Measurements from ENCODE around the gene MT1HL1. TPM values are rescaled to one million over a fixed set of nuclear protein-coding genes. Genes with fewer than 3 reads are reported as not detected.
"Not testable (repeated sequence)": the region's sequence is repeated elsewhere in the genome, so short reads cannot be mapped to it uniquely, and the experiment has no call there.

Gene MT1HL1
- total RNA-seq, 5 donors from 2014 or later (not counting 1 experiment from before 2014, with no cell fraction given) = not detected

DNA sequence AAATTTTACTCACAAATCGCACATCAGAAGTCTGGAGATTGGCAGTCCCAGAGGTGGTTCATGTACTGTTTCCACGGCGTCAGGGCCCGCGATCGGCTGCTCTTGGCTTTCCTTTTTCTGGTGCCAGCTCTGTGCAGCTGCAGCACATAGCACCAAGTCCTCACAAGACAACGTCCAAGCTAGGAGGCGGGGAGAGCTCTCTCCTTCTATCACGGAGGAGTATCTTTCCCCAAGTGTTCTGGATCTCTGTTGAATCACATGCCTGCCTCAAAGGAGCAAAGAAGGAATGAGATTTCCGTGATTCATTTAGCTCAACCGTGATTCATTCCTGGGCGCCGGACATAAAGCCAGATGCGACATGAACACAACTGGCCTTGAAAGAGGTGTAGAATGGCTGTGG lies 25.5 kb downstream of the MT1HL1 start:
- Histone ChIP-seq H3K9me3 (no peaks in the 10 kb centered on the region), H3K27me3 (replicated peaks in 1 of 2; ENCODE audit: control insufficient read depth in 2 of 2, extremely low read depth in 1 of 2, insufficient read depth in 2 of 2, low read length in 1 of 2) (peaks cover 0 to 3% of the 10 kb centered on the region in 2 experiments), H3K4me3 (ENCODE audit: control insufficient read depth in 1 of 2, extremely low read depth in 1 of 2, low read length in 1 of 2) (no peak overlapping the region), H3K27ac (ENCODE audit: low read length) (no peak overlapping the region), H3K36me3 (ENCODE audit: control insufficient read depth in 2 of 2, extremely low read depth in 1 of 2, insufficient read depth in 1 of 2, low read length in 1 of 2) (no peaks in the 10 kb centered on the region), H3K4me1 (ENCODE audit: control insufficient read depth in 1 of 2, extremely low read depth in 1 of 2, insufficient read depth in 2 of 2, low read length in 2 of 2) (no peaks in the 10 kb centered on the region)
- H3K27ac Mint-ChIP-seq = no peak overlapping the region
- no peaks in the 10 kb centered on the region for H3K4me1 Mint-ChIP-seq
- CTCF ChIA-PET = no interaction called here
- ATAC-seq (replicated peaks in 1 of 4) (no peak), DNase-seq (no peak)
- 94% methylated on average over 11 of the region's 14 CpGs for WGBS (ENCODE audit: insufficient coverage)
- peaks cover 0 to 7% of the 10 kb centered on the region in 2 donors for H3K27me3 Mint-ChIP-seq
- POLR2A ChIA-PET = no interaction called here
- H3K36me3 Mint-ChIP-seq = no peaks in the 10 kb centered on the region
- no peak overlapping the region for H3K4me3 Mint-ChIP-seq
- H3K9me3 Mint-ChIP-seq = peaks cover 0 to 4% (median 2%) of the 10 kb centered on the region in 3 donors

DNA sequence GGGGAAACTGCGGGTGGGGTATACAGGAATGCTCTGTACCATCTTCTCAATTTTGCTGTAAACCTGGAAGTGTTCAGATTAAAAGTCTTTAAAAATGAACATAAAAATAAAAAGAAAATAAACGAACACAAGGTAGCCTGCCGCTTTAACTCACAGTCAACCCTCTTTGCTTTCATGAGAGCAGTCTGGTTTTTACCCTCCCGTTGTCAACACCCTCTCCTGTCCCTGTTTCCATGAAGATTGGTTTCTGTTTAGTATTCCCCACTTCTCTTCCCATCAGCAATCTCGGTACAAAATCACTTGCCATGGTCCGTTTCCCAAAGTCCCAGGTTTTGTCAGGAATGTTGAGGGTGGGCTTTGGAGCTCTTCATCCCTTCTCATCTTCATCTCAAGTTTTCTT lies 28.8 kb downstream of the MT1HL1 start:
- H3K27ac ChIP-seq (ENCODE audit: low read length) = no peak overlapping the region
- peaks cover 0 to 3% of the 10 kb centered on the region in 2 experiments for H3K27me3 ChIP-seq (replicated peaks in 1 of 2; ENCODE audit: control insufficient read depth in 2 of 2, extremely low read depth in 1 of 2, insufficient read depth in 2 of 2, low read length in 1 of 2)
- H3K9me3 ChIP-seq = no peaks in the 10 kb centered on the region
- H3K4me1 ChIP-seq (ENCODE audit: control insufficient read depth in 1 of 2, extremely low read depth in 1 of 2, insufficient read depth in 2 of 2, low read length in 2 of 2) = no peaks in the 10 kb centered on the region
- no peaks in the 10 kb centered on the region for H3K4me1 Mint-ChIP-seq
- H3K27me3 Mint-ChIP-seq = peaks cover 0 to 10% of the 10 kb centered on the region in 2 donors
- ChIA-PET POLR2A (no interaction called here), CTCF (no interaction called here)
- WGBS (ENCODE audit: insufficient coverage) = 73% methylated on average over 2 of the region's 6 CpGs
- H3K36me3 Mint-ChIP-seq = no peaks in the 10 kb centered on the region
- H3K27ac Mint-ChIP-seq = no peak overlapping the region
- ATAC-seq (replicated peaks in 1 of 4) (no peak), DNase-seq (no peak)
- no peaks in the 10 kb centered on the region for H3K36me3 ChIP-seq (ENCODE audit: control insufficient read depth in 2 of 2, extremely low read depth in 1 of 2, insufficient read depth in 1 of 2, low read length in 1 of 2)
- H3K4me3 Mint-ChIP-seq = no peak overlapping the region
- H3K4me3 ChIP-seq (ENCODE audit: control insufficient read depth in 1 of 2, extremely low read depth in 1 of 2, low read length in 1 of 2) = no peak overlapping the region
- peaks cover 0 to 4% (median 2%) of the 10 kb centered on the region in 3 donors for H3K9me3 Mint-ChIP-seq

DNA sequence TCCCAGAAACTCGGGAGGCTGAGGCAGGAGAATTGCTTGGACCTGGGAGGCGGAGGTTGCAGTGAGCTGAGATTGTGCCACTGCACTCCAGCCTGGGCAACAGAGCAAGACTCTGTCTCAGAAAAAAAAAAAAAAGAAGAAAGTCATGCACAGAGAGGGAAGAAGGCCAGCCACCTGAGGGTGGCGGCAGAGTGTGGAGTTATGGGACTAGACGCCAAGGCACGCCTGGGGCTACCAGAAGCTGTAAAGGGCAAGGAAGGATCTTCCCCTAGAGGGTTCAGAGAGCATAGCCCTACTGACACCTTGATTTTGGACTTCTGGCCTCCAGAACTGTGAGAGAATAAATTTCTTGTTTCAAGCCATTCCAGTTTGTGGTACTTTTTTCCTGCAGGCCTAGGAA lies 30.2 kb downstream of the MT1HL1 start:
- H3K4me1 ChIP-seq (ENCODE audit: control insufficient read depth in 1 of 2, extremely low read depth in 1 of 2, insufficient read depth in 2 of 2, low read length in 2 of 2); CTCF ChIA-PET; H3K27ac ChIP-seq (ENCODE audit: low read length); H3K9me3 Mint-ChIP-seq; H3K4me1 Mint-ChIP-seq; H3K27ac Mint-ChIP-seq; H3K36me3 Mint-ChIP-seq; POLR2A ChIA-PET; H3K4me3 ChIP-seq (ENCODE audit: control insufficient read depth in 1 of 2, extremely low read depth in 1 of 2, low read length in 1 of 2); H3K9me3 ChIP-seq; DNase-seq; ATAC-seq (replicated peaks in 1 of 4); H3K4me3 Mint-ChIP-seq; H3K27me3 ChIP-seq (replicated peaks in 1 of 2; ENCODE audit: control insufficient read depth in 2 of 2, extremely low read depth in 1 of 2, insufficient read depth in 2 of 2, low read length in 1 of 2); H3K36me3 ChIP-seq (ENCODE audit: control insufficient read depth in 2 of 2, extremely low read depth in 1 of 2, insufficient read depth in 1 of 2, low read length in 1 of 2): not testable (repeated sequence)
- 75% methylated on average over 4 of the region's 5 CpGs for WGBS (ENCODE audit: insufficient coverage)
- H3K27me3 Mint-ChIP-seq = peaks cover 0 to 12% of the 10 kb centered on the region in 2 donors

DNA sequence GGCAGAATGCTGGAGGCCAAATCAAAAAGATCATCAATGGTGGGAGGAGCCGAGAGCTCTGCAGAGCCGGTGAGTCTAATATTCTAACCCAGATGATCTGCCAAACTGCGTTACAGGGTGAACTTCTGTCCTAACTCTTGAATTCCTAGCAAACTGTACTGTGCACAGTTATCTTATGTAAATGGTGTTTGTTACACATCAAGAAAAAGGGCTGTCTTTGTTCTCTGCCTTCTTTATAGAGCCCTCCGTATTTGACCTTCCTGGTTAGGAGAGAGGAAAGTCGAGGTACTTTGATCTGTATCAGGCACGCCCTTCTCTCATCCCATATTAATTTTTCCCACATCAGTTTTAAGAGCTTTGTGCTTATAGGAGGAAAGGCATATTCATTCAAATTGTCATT lies 37.6 kb downstream of the MT1HL1 start:
- ChIA-PET POLR2A (no interaction called here), CTCF (interaction anchor here in 1 of 2 donors (0.6 kb wide), 1 partner anchor 1367 kb away, joined by 3 read pairs; no protein-coding TSS in a partner anchor)
- Mint-ChIP-seq H3K4me1 (no peaks in the 10 kb centered on the region), H3K36me3 (no peaks in the 10 kb centered on the region), H3K9me3 (peaks cover 0 to 8% (median under 1%) of the 10 kb centered on the region in 3 donors), H3K4me3 (no peak overlapping the region), H3K27ac (no peak overlapping the region), H3K27me3 (peaks cover 12 to 35% of the 10 kb centered on the region in 2 donors)
- no peaks in the 10 kb centered on the region for H3K4me1 ChIP-seq (ENCODE audit: control insufficient read depth in 1 of 2, extremely low read depth in 1 of 2, insufficient read depth in 2 of 2, low read length in 2 of 2)
- H3K27ac ChIP-seq (ENCODE audit: low read length) = no peak overlapping the region
- WGBS (ENCODE audit: insufficient coverage) = 100% methylated on average over 2 of the region's 6 CpGs
- no peak overlapping the region for H3K4me3 ChIP-seq (ENCODE audit: control insufficient read depth in 1 of 2, extremely low read depth in 1 of 2, low read length in 1 of 2)
- peaks cover 0 to 6% of the 10 kb centered on the region in 2 experiments for H3K27me3 ChIP-seq (replicated peaks in 1 of 2; ENCODE audit: control insufficient read depth in 2 of 2, extremely low read depth in 1 of 2, insufficient read depth in 2 of 2, low read length in 1 of 2)
- DNase-seq (no peak), ATAC-seq (replicated peaks in 1 of 4) (no peak)
- no peaks in the 10 kb centered on the region for H3K36me3 ChIP-seq (ENCODE audit: control insufficient read depth in 2 of 2, extremely low read depth in 1 of 2, insufficient read depth in 1 of 2, low read length in 1 of 2)
- no peaks in the 10 kb centered on the region for H3K9me3 ChIP-seq

DNA sequence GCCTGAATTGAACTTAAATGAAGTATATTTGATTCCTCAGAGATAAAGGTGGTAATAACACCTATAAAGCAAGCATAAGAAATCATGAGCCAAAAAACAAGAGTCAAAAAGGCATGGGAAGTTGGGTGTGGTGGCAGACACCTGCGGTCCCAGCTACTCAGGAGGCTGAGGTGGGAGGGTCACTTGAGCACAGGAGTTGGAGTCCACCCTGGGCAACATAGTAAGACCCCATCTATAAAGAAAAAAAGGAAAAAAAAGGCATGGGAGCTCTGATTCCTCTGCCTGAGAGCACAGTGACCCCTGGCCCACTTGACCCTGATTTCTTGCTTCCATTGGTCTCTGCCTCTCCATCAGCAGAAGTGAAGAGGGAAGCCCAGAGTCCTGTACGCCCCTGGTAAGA lies 40.3 kb downstream of the MT1HL1 start:
- H3K36me3 Mint-ChIP-seq = no peaks in the 10 kb centered on the region

DNA sequence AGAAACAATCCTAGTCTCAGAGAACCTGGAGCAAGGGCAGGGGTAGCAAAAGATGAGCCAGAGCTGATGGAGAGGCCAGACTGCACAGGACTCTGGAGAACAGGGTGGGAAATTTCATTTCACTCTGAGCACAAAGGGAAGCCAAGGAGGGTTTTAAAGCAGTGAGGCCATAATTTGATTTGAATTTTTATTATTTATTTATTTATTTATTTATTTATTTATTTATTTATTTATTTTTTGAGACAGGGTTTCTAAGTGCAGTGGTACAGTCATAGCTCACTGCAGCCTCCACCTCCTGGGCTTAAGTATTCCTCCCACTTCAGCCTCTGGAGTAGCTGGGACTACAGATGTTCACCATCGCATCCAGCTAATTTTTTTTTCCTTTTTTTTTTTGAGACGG lies 45.1 kb downstream of the MT1HL1 start:
- Histone ChIP-seq H3K4me3 (ENCODE audit: control insufficient read depth in 1 of 2, extremely low read depth in 1 of 2, low read length in 1 of 2) (no peak overlapping the region), H3K4me1 (ENCODE audit: control insufficient read depth in 1 of 2, extremely low read depth in 1 of 2, insufficient read depth in 2 of 2, low read length in 2 of 2) (no peaks in the 10 kb centered on the region), H3K9me3 (no peaks in the 10 kb centered on the region), H3K27ac (ENCODE audit: low read length) (no peak overlapping the region), H3K27me3 (replicated peaks in 1 of 2; ENCODE audit: control insufficient read depth in 2 of 2, extremely low read depth in 1 of 2, insufficient read depth in 2 of 2, low read length in 1 of 2) (peaks cover 0 to 5% of the 10 kb centered on the region in 2 experiments), H3K36me3 (ENCODE audit: control insufficient read depth in 2 of 2, extremely low read depth in 1 of 2, insufficient read depth in 1 of 2, low read length in 1 of 2) (no peaks in the 10 kb centered on the region)
- POLR2A ChIA-PET = no interaction called here
- Mint-ChIP-seq H3K27ac (no peak overlapping the region), H3K4me1 (no peaks in the 10 kb centered on the region), H3K36me3 (no peaks in the 10 kb centered on the region), H3K4me3 (no peak overlapping the region), H3K27me3 (peaks cover 9 to 20% of the 10 kb centered on the region in 2 donors), H3K9me3 (peaks cover 6 to 14% (median 8%) of the 10 kb centered on the region in 3 donors)
- WGBS (ENCODE audit: insufficient coverage) = no CpG with 5 or more reads among the region's 2 CpGs
- ATAC-seq (replicated peaks in 1 of 4) (no peak), DNase-seq (no peak)
- CTCF ChIA-PET = interaction anchor here in 1 of 2 donors (0.7 kb wide), 1 partner anchor 71 kb away, joined by 3 read pairs; no protein-coding TSS in a partner anchor

More for the DNA sequence above, 40.3 kb downstream of the MT1HL1 start:
- no peaks in the 10 kb centered on the region for H3K4me1 ChIP-seq (ENCODE audit: control insufficient read depth in 1 of 2, extremely low read depth in 1 of 2, insufficient read depth in 2 of 2, low read length in 2 of 2)
- no peak for DNase-seq
- no peak overlapping the region for H3K27ac Mint-ChIP-seq
- no peak overlapping the region for H3K27ac ChIP-seq (ENCODE audit: low read length)
- no peaks in the 10 kb centered on the region for H3K36me3 ChIP-seq (ENCODE audit: control insufficient read depth in 2 of 2, extremely low read depth in 1 of 2, insufficient read depth in 1 of 2, low read length in 1 of 2)
- no peak overlapping the region for H3K4me3 ChIP-seq (ENCODE audit: control insufficient read depth in 1 of 2, extremely low read depth in 1 of 2, low read length in 1 of 2)
- ChIA-PET POLR2A (no interaction called here), CTCF (no interaction called here)
- H3K9me3 Mint-ChIP-seq = peaks cover 6 to 14% (median 8%) of the 10 kb centered on the region in 3 donors
- H3K4me3 Mint-ChIP-seq = no peak overlapping the region
- peaks cover 0 to 6% of the 10 kb centered on the region in 2 experiments for H3K27me3 ChIP-seq (replicated peaks in 1 of 2; ENCODE audit: control insufficient read depth in 2 of 2, extremely low read depth in 1 of 2, insufficient read depth in 2 of 2, low read length in 1 of 2)
- peaks cover 10 to 41% of the 10 kb centered on the region in 2 donors for H3K27me3 Mint-ChIP-seq
- ATAC-seq (replicated peaks in 1 of 4) = no peak
- WGBS (ENCODE audit: insufficient coverage) = 40% methylated on average over 1 of the region's 2 CpGs
- no peaks in the 10 kb centered on the region for H3K9me3 ChIP-seq
- H3K4me1 Mint-ChIP-seq = no peaks in the 10 kb centered on the region

DNA sequence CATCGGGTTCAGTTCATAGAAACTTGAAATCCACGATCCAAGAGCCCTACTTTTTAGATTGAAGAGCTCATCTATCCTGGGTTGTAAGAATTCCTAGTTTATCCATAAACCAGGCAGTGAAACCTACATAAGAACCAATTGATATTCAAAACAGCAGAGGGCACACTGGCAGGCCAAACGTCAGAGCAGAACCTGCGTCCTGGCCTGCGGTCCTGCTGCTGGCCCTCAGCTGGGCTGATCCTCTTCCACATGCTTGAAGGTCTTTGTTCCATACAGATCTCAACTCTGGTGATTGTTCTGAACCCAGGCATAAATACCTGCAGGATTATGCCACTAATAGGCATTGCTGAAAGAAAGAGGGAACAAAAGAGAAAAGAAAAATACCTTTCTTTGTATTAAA lies 47.0 kb downstream of the MT1HL1 start:
- H3K27me3 Mint-ChIP-seq = peaks cover 9 to 15% of the 10 kb centered on the region in 2 donors
- H3K27me3 ChIP-seq (replicated peaks in 1 of 2; ENCODE audit: control insufficient read depth in 2 of 2, extremely low read depth in 1 of 2, insufficient read depth in 2 of 2, low read length in 1 of 2) = peaks cover 0 to 5% of the 10 kb centered on the region in 2 experiments
- ATAC-seq (replicated peaks in 1 of 4) (no peak), DNase-seq (no peak)
- H3K36me3 Mint-ChIP-seq = no peaks in the 10 kb centered on the region
- peaks cover 12 to 15% (median 13%) of the 10 kb centered on the region in 3 donors for H3K9me3 Mint-ChIP-seq
- H3K27ac Mint-ChIP-seq = no peak overlapping the region
- no peak overlapping the region for H3K4me3 Mint-ChIP-seq
- CTCF ChIA-PET = no interaction called here
- H3K4me1 ChIP-seq (ENCODE audit: control insufficient read depth in 1 of 2, extremely low read depth in 1 of 2, insufficient read depth in 2 of 2, low read length in 2 of 2) = no peaks in the 10 kb centered on the region
- POLR2A ChIA-PET = no interaction called here
- H3K4me1 Mint-ChIP-seq = no peaks in the 10 kb centered on the region
- H3K9me3 ChIP-seq = no peaks in the 10 kb centered on the region
- no peak overlapping the region for H3K4me3 ChIP-seq (ENCODE audit: control insufficient read depth in 1 of 2, extremely low read depth in 1 of 2, low read length in 1 of 2)
- no peak overlapping the region for H3K27ac ChIP-seq (ENCODE audit: low read length)
- H3K36me3 ChIP-seq (ENCODE audit: control insufficient read depth in 2 of 2, extremely low read depth in 1 of 2, insufficient read depth in 1 of 2, low read length in 1 of 2) = no peaks in the 10 kb centered on the region
- 80% methylated on average over 3 of the region's 5 CpGs for WGBS (ENCODE audit: insufficient coverage)

Measured in T-cell (primary cell).